Mesothelial cell of epicardium (in vitro differentiated cells): ENCODE measurements around the gene FADS3. TPM values are rescaled to one million over a fixed set of nuclear protein-coding genes. Genes with fewer than 3 reads are reported as not detected.
A peak's percentile ranks its signal among the peaks of the same experiment; 100 is the strongest.

ENCODE experiments used
- DNase-seq, 2 experiments: peaks; one replicate each; pipeline ENCODE4 v3.0.0; 2021; ENCODE audit warnings: low spot score in 2 of 2; ENCODE audit not compliant: unreplicated experiment in 2 of 2
- H3K27ac Mint-ChIP-seq: 2 replicates; pipeline ENCODE4 v1.8.0; 2021; ENCODE audit warnings: mixed read lengths
- H3K27me3 Mint-ChIP-seq: 2 replicates; pipeline ENCODE4 v1.8.0; 2021; ENCODE audit warnings: low read depth, mixed read lengths
- H3K36me3 Mint-ChIP-seq: 2 replicates; pipeline ENCODE4 v1.8.0; 2021; ENCODE audit warnings: mixed read lengths
- H3K4me1 Mint-ChIP-seq: 2 replicates; pipeline ENCODE4 v1.8.0; 2021; ENCODE audit warnings: mixed read lengths
- H3K4me3 Mint-ChIP-seq: 2 replicates; pipeline ENCODE4 v1.8.0; 2021; ENCODE audit warnings: mild to moderate bottlenecking, moderate library complexity, mixed read lengths
- H3K9me3 Mint-ChIP-seq: 2 replicates; pipeline ENCODE4 v1.8.0; 2021; ENCODE audit warnings: mixed read lengths
- CTCF ChIP-seq: fragments of 200-600 bp; sonication (generic); IDR thresholded peaks from one replicate; pipeline ENCODE4 v1.5.0; 2021; ENCODE audit warnings: antibody characterized with exemption; ENCODE audit not compliant: unreplicated experiment
- total RNA-seq: library from RNA; stranded (reverse); gene quantifications from 3 replicates; pipeline ENCODE4 v1.2.1, GENCODE V29; 2021

FADS3 gene
- total RNA-seq, 1 donor from 2014 or later = 8.9 TPM

- Mint-ChIP-seq H3K27ac (no peak overlapping the region), H3K27me3 (no peaks in the 10 kb centered on the region), H3K4me1 (no peaks in the 10 kb centered on the region), H3K4me3 (no peak overlapping the region), H3K9me3 (no peaks in the 10 kb centered on the region), H3K36me3 (peaks cover 30% of the 10 kb centered on the region)
- DNase-seq = no peak
- TF ChIP-seq CTCF = no peak
These were observed 40.0 kb downstream of the FADS3 start for GRCh38 chr11:61851113-61851899.

- Mint-ChIP-seq H3K36me3 (peaks cover 33% of the 10 kb centered on the region), H3K27ac (no peak overlapping the region), H3K4me3 (no peak overlapping the region), H3K27me3 (no peaks in the 10 kb centered on the region), H3K4me1 (no peaks in the 10 kb centered on the region), H3K9me3 (no peaks in the 10 kb centered on the region)
- no peak for DNase-seq
- no peak for TF ChIP-seq CTCF
These were observed 40.7 kb downstream of the FADS3 start for GRCh38 chr11:61850687-61851086.

- Mint-ChIP-seq H3K27ac (no peak overlapping the region), H3K36me3 (peaks cover 34% of the 10 kb centered on the region)
- no peak for TF ChIP-seq CTCF
These were observed 42.7 kb downstream of the FADS3 start for GRCh38 chr11:61848631-61849030.

GRCh38 chr11:61847914-61848581 lies 43.3 kb downstream of the FADS3 start:
- no peak overlapping the region for H3K4me3 Mint-ChIP-seq
- H3K36me3 Mint-ChIP-seq = peaks cover 37% of the 10 kb centered on the region
- H3K27ac Mint-ChIP-seq = no peak overlapping the region

More at GRCh38 chr11:61848631-61849030, 42.7 kb downstream of the FADS3 start:
- H3K27me3 Mint-ChIP-seq = no peaks in the 10 kb centered on the region
- H3K4me3 Mint-ChIP-seq = no peak overlapping the region
- DNase-seq = no peak
- H3K9me3 Mint-ChIP-seq = no peaks in the 10 kb centered on the region
- H3K4me1 Mint-ChIP-seq = no peaks in the 10 kb centered on the region

GRCh38 chr11:61846362-61847020 lies 44.9 kb downstream of the FADS3 start:
- Mint-ChIP-seq H3K4me1 (no peaks in the 10 kb centered on the region), H3K27ac (peak overlapping the region; percentile 25), H3K9me3 (no peaks in the 10 kb centered on the region), H3K4me3 (no peak overlapping the region), H3K36me3 (peaks cover 41% of the 10 kb centered on the region), H3K27me3 (no peaks in the 10 kb centered on the region)
- no peak for DNase-seq
- no peak for TF ChIP-seq CTCF

More at GRCh38 chr11:61847914-61848581, 43.3 kb downstream of the FADS3 start:
- Mint-ChIP-seq H3K27me3 (no peaks in the 10 kb centered on the region), H3K9me3 (no peaks in the 10 kb centered on the region), H3K4me1 (no peaks in the 10 kb centered on the region)
- TF ChIP-seq CTCF = no peak
- DNase-seq = no peak
